Measurements from ENCODE around the gene NT5C3B. TPM values are rescaled to one million over a fixed set of nuclear protein-coding genes. Genes with fewer than 3 reads are reported as not detected.

The NT5C3B gene
- total and polyA plus RNA-seq, 10 donors, result 17.0 to 62.7 (median 29.5) TPM

- Histone ChIP-seq H3K4me3 (no peak overlapping the region), H3K9me3 (no peaks in the 10 kb centered on the region), H3K36me3 (peaks cover 0 to 35% (median 22%) of the 10 kb centered on the region in 6 donors), H3K4me1 (no peaks in the 10 kb centered on the region), H3K27ac (no peak overlapping the region), H3K27me3 (replicated peaks in 1 of 7) (no peaks in the 10 kb centered on the region)
- intact Hi-C loops (cut with DNase I; ENCODE audit: low total_unique reads), result no loop called here
- 79 to 88% (median 82%) methylated on average over 12 of the region's 12 CpGs for WGBS, 5 donors
- no peak for DNase-seq
- TF ChIP-seq POLR2AphosphoS5 (IDR thresholded peaks at IDR 0.05) (peak in 1 of 3 donors; percentile 35), CTCF (IDR thresholded peaks at IDR 0.05 in 8 of 11, conservative IDR thresholded peaks at IDR 0.05 in 3 of 11) (no peak)
These were observed 13.6 kb downstream of the NT5C3B start for GRCh38 chr17:41822216-41823140.

DNA sequence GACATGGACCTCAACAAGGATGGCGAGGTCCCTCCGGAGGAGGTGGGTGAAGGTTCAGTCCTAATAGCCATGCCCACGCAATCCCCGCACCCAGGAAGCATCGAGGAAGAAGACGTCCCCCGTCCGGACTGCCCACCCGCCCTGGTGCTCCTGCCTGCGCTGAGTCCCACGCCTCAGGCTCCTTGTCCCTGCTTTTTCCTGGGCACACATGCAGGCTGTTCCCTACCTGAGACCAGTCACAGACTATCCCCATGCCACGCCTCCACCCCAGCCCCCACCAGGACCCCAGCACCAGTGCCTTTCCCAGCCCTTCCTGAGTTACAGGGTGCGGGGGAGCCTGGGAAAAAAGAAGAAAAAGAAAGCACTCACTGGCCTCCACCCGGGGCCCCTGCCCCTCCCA, 14.3 kb downstream of the NT5C3B start:
- Histone ChIP-seq H3K9me3 (no peaks in the 10 kb centered on the region), H3K27me3 (replicated peaks in 1 of 7) (no peaks in the 10 kb centered on the region), H3K4me3 (no peak overlapping the region), H3K4me1 (no peaks in the 10 kb centered on the region), H3K27ac (no peak overlapping the region), H3K36me3 (peaks cover 0 to 28% (median 17%) of the 10 kb centered on the region in 6 donors)
- TF ChIP-seq CTCF (IDR thresholded peaks at IDR 0.05 in 8 of 11, conservative IDR thresholded peaks at IDR 0.05 in 3 of 11) (no peak), POLR2AphosphoS5 (IDR thresholded peaks at IDR 0.05) (no peak), POLR2A (IDR thresholded peaks at IDR 0.05) (no peak)
- DNase-seq, result no peak
- intact Hi-C loops (cut with DNase I; ENCODE audit: low total_unique reads), result no loop called here
- WGBS, 5 donors, result 88 to 92% (median 89%) methylated on average over 11 to 14 of the region's 14 CpGs

DNA sequence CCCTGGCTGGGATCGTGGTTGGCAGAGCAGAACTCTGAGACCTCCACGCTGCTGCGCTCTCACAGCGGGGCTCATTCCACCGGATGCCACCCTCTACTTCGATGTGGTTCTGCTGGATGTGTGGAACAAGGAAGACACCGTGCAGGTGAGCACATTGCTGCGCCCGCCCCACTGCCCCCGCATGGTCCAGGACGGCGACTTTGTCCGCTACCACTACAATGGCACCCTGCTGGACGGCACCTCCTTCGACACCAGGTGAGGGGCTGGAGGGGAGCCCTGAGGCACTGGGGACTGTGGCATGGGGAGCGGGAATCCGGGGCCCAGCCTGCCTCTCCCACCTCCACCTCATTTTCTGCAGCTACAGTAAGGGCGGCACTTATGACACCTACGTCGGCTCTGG, 18.0 kb downstream of the NT5C3B start:
- peaks cover 0 to 2% (median 0%) of the 10 kb centered on the region in 7 donors for H3K27me3 ChIP-seq (replicated peaks in 1 of 7)
- WGBS, 5 donors, result 89 to 98% (median 94%) methylated on average over 18 to 20 of the region's 20 CpGs

More for the DNA sequence above, 18.0 kb downstream of the NT5C3B start:
- no peak overlapping the region for H3K27ac ChIP-seq
- H3K9me3 ChIP-seq, result no peaks in the 10 kb centered on the region
- H3K4me1 ChIP-seq, result peaks cover 0 to 6% (median under 1%) of the 10 kb centered on the region in 6 donors
- intact Hi-C loops (cut with DNase I; ENCODE audit: low total_unique reads), result no loop called here
- H3K4me3 ChIP-seq, result no peak overlapping the region
- H3K36me3 ChIP-seq, result no peaks in the 10 kb centered on the region
- TF ChIP-seq CTCF (IDR thresholded peaks at IDR 0.05 in 8 of 11, conservative IDR thresholded peaks at IDR 0.05 in 3 of 11), result no peak
- no peak for TF ChIP-seq POLR2A (IDR thresholded peaks at IDR 0.05)
- TF ChIP-seq POLR2AphosphoS5 (IDR thresholded peaks at IDR 0.05), result no peak
- no peak for DNase-seq
